Measurements from ENCODE around the gene OR5W2. TPM values are rescaled to one million over a fixed set of nuclear protein-coding genes. Genes with fewer than 3 reads are reported as not detected.
"Not testable (repeated sequence)": the region's sequence is repeated elsewhere in the genome, so short reads cannot be mapped to it uniquely, and the experiment has no call there.

OR5W2 gene
- total RNA-seq, result not detected

DNA sequence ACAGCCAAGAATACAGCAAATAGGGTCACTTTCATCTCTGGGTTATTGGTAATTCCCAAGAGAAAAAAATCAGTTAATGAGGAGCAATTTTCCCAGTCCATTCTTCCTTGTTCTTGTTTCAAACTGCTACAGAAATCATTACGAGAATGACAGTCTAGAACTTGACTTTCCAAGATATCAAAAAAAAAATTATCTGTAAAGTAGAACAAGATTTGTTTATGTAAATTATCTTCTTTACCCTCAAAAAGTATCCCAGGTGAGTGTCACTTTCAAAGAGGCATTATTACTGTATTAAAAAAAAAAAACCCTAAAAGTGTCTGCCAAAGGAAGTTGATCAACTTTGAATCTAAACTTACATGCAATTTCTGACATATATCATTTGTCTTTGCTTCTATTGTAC is at the start of gene OR5W2:
OR5W2 (minus strand) TSS at position 101 of the 400 bp plus-strand sequence; CDS start at position 101, 0 bp downstream.
- ATAC-seq, result no peak

DNA sequence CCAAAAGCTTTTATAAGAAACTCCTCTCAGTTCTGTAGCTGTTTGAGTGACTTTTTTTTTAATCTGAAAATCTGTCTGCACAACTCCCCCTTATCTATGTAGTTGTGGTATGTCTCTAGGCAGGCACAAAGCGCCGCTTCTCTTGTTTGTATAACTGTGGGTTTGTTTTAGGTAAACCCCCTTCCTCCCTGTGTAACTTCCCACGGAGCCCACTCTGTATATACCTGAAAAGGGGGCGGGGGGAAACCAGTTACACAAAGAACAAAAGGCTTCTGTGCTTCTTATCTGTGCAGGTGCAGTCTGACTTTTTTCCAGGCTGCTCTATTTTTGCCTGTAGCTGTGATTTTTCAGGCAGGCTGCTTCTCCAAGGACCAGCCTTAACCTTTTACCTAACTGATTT is 42.1 kb upstream of the OR5W2 start:
- no peak for ATAC-seq

- no peak for ATAC-seq
These were observed 34.9 kb upstream of the OR5W2 start for GRCh38 chr11:55949330-55949729.

GRCh38 chr11:55942785-55943392 is 28.5 kb upstream of the OR5W2 start:
- no peak for ATAC-seq

DNA sequence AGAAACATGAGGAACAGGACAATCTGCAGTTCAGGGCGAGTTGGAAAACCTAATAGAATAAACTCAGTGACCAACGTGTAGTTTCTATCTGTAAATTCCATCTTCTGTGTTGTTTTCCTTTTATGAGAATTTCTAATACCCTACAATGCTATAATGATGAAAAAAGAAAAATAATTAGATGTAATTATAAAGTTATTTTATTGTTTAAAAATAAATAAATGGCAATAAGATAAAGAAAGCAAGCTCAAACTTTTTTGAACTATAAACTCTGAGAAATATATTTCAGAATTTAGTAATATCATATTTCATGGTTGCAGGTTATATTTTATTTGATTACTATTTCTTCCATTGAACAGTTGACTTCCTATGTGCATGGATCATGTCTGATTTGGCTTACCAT is 21.9 kb upstream of the OR5W2 start, which contains the start of gene OR5I1:
OR5I1 (minus strand) TSS at position 101 of the 400 bp plus-strand sequence; CDS start at position 101, 0 bp downstream.
- no peak for ATAC-seq

- no peak for ATAC-seq
These were observed 6.2 kb upstream of the OR5W2 start for GRCh38 chr11:55920537-55920936.

- no peak for ATAC-seq
These were observed 12.1 kb downstream of the OR5W2 start for GRCh38 chr11:55902308-55902707.

- ATAC-seq, result no peak
These were observed 19.2 kb downstream of the OR5W2 start for GRCh38 chr11:55895216-55895615.

DNA sequence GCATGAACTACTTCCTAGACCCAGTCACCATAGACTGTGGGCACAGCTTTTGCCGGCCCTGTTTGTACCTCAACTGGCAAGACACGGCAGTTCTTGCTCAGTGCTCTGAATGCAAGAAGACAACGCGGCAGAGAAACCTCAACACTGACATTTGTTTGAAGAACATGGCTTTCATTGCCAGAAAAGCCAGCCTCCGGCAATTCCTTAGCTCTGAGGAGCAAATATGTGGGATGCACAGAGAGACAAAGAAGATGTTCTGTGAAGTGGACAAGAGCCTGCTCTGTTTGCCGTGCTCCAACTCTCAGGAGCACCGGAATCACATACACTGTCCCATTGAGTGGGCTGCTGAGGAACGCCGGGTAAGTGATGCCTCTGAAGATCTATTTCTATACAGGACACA is 28.9 kb downstream of the OR5W2 start:
- ATAC-seq, result not testable (repeated sequence)

GRCh38 chr11:55884995-55885394 is 29.4 kb downstream of the OR5W2 start:
- ATAC-seq, result not testable (repeated sequence)

DNA sequence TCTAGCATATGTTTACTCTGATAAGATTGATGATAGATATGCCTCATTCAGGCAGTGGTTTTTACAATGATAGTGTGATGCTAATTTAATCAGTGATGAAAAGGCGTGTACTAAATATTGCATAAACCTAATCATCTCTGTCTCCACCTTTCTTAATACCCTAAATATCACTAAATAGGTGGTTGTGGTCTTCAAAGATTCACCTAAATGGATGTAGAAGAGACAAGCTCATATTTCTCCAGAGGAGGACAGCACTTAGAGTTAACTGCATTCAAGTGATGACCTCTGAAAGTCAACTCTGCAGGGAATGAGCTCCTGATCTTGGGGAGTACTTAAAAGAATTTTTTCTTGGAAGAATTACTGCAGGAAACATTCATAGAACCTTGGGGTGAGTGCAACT is 31.4 kb downstream of the OR5W2 start, which contains the start of gene TRIM51:
TRIM51 (plus strand) TSS at position 301 of the 400 bp plus-strand sequence. CDS start 2,132 bp downstream, outside the sequence.
- not testable (repeated sequence) for ATAC-seq

DNA sequence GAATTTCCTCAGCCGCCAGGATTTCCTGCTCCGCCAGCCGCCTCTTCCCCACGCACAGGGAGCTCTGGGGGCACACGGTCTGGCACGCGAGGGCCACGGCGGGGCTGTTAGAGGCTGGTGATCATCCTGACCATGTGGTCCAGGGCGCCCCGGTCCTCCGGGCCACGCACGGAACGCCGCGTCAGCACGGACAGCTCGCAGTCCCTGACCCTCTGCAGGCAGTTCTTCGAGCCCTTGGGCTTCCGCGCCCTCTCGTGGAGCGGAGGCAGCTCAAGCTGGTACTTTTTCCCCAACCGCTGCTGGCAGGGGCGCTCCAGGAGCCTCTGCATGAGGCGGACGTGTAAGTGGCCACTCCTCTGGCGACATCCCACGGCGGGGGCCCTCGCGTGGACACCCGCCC is 41.2 kb downstream of the OR5W2 start:
- not testable (repeated sequence) for ATAC-seq

DNA sequence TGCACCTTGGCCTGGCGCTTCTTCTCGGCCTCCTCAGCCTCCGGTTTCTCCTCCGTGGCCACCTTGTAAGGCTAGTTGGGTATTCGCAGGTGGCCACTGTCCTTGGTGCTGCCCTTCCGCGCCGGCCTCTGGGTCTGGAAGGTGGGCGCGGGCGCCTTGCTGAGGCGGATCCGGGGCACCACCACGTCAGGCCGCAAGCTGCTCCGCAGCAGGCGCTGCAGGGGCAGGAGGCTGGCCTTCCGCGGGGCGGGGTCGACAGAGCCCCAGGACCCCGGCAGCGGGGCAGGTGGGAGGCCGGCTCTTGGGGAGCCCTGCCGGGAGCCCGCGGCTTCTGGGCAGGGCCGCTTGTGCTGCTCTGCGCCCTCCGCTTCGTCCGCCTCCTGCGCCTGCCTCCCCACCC is 41.7 kb downstream of the OR5W2 start:
- ATAC-seq, result not testable (repeated sequence)

DNA sequence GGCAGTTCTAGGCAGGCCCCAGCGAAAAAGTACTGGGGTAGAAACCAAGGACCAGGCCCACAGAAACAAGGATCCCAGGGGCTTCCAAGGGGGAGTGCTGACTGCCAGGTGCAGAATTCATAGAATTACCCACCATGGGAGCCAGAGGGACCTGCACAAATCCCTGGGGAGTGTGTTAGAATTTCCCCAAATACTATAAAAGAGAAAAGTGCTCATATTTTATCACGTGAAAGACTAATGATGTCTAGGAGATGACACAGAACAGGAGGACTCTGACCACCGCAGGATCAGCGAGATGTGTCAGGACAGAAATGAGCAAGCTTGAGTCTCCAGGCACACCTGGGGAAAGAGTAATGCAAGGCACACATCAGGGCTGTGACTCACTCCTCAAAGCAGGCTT is 47.0 kb downstream of the OR5W2 start:
- not testable (repeated sequence) for ATAC-seq

Other genes with a start within 250 kb of the OR5W2 start
- gene OR5D13, start 141.1 kb downstream of the OR5W2 start, total RNA-seq, result not detected
- not detected for gene OR5D14, start 119.0 kb downstream of the OR5W2 start, total RNA-seq
- not detected for gene OR5L1, start 103.2 kb downstream of the OR5W2 start, total RNA-seq
- gene OR5D18, start 95.0 kb downstream of the OR5W2 start, total RNA-seq, result not detected
- gene OR5L2, start 87.4 kb downstream of the OR5W2 start, total RNA-seq, result not detected
- gene OR5D16, start 75.8 kb downstream of the OR5W2 start, total RNA-seq, result not detected
- gene TRIM51, start 31.3 kb downstream of the OR5W2 start, total RNA-seq, result not detected
- gene OR5I1, start 21.8 kb upstream of the OR5W2 start, total RNA-seq, result not detected
- gene OR10AG1, start 55.4 kb upstream of the OR5W2 start, total RNA-seq, result not detected
- not detected for gene OR5F1, start 80.0 kb upstream of the OR5W2 start, total RNA-seq
- not detected for gene OR5AS1, start 113.1 kb upstream of the OR5W2 start, total RNA-seq
- gene OR8I2, start 178.7 kb upstream of the OR5W2 start, total RNA-seq, result not detected
- gene OR8H2, start 189.1 kb upstream of the OR5W2 start, total RNA-seq, result not detected
- not detected for gene OR8H3, start 207.8 kb upstream of the OR5W2 start, total RNA-seq
- gene OR8J3, start 225.6 kb upstream of the OR5W2 start, total RNA-seq, result not detected
- gene OR8K5, start 245.7 kb upstream of the OR5W2 start, total RNA-seq, result not detected